SIG-M5 treated with dmso at 0.1 percent for 504 hours (cell line): ENCODE results near the gene MOG.

Source experiments
- DNase-seq: peaks from one replicate; lab custom pipeline; 2025; ENCODE audit not compliant: unreplicated experiment; lab: John Stamatoyannopoulos, UW

The MOG gene

GRCh38 chr6:29656798-29657197 lies at the start of gene MOG:
MOG (plus strand) TSS chr6:29657092; CDS start chr6:29657210, 118 bp downstream.
- DNase-seq: no peak

- DNase-seq: no peak
These were observed 48.8 kb upstream of the MOG start for GRCh38 chr6:29608131-29608530.

- no peak for DNase-seq
These were observed 46.4 kb upstream of the MOG start for GRCh38 chr6:29610540-29610939.

GRCh38 chr6:29611426-29611825 lies 45.5 kb upstream of the MOG start:
- DNase-seq: no peak

GRCh38 chr6:29617782-29618554 lies 38.9 kb upstream of the MOG start:
- DNase-seq: no peak

- DNase-seq: no peak
These were observed 37.2 kb upstream of the MOG start for GRCh38 chr6:29619578-29620160.

- no peak for DNase-seq
These were observed 36.3 kb upstream of the MOG start for GRCh38 chr6:29620630-29621029.

- no peak for DNase-seq
These were observed 32.4 kb upstream of the MOG start for GRCh38 chr6:29624520-29624961.

- no peak for DNase-seq
These were observed 31.5 kb upstream of the MOG start for GRCh38 chr6:29625337-29625930.

- DNase-seq: no peak
These were observed 29.7 kb upstream of the MOG start for GRCh38 chr6:29626948-29627754.

- DNase-seq: peak; percentile 61
These were observed 29.0 kb upstream of the MOG start for GRCh38 chr6:29627755-29628418.

- peak; percentile 25 for DNase-seq
These were observed 28.2 kb upstream of the MOG start for GRCh38 chr6:29628419-29629281.

- no peak for DNase-seq
These were observed 27.3 kb upstream of the MOG start for GRCh38 chr6:29629571-29629970.

GRCh38 chr6:29630315-29630714 lies 26.6 kb upstream of the MOG start:
- no peak for DNase-seq

GRCh38 chr6:29631209-29631810 lies 25.6 kb upstream of the MOG start:
- no peak for DNase-seq

GRCh38 chr6:29631860-29632731 lies 24.8 kb upstream of the MOG start:
- DNase-seq: no peak

- peak; percentile 72 for DNase-seq
These were observed 23.9 kb upstream of the MOG start, which contains the start of gene GABBR1 for GRCh38 chr6:29632789-29633533. GABBR1 (minus strand) TSS chr6:29633183; CDS start chr6:29632385, 798 bp downstream.

- DNase-seq: no peak
These were observed 23.4 kb upstream of the MOG start for GRCh38 chr6:29633534-29633905.
